ENCODE results near the gene CSRP1. TPM values are rescaled to one million over a fixed set of nuclear protein-coding genes. Genes with fewer than 3 reads are reported as not detected.
A peak's percentile ranks its signal among the peaks of the same experiment; 100 is the strongest.

The CSRP1 gene
- total RNA-seq, 1 donor from 2014 or later = 317 TPM

DNA sequence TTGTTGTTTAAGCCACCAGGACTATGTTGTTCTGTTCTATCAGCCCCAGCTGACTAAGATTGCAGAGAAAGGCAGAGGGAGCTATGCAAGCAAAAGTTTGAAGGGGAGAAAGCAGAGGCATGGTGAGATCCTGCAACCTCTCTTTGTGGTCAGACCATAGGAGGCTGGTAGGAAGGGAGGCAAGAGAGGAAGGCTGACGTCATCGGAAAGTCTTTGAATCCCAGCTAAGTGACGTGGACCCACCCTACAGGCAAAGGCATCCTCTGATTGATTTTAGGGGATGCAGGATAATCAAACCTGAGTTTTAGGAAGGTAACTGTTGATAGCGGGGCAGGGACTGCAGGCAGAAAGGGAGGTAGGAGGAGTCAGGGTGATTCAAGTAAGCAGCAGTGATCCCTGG is 62.1 kb downstream of the CSRP1 start:
- H3K9me3 ChIP-seq (ENCODE audit: insufficient read depth, low read depth, low read length) = no peaks in the 10 kb centered on the region
- H3K27ac Mint-ChIP-seq (ENCODE audit: unreplicated experiment) = peak overlapping the region; percentile 76
- peak overlapping the region; percentile 15 for H3K4me2 ChIP-seq (ENCODE audit: low read length)
- peaks cover 29% of the 10 kb centered on the region for H3K4me1 Mint-ChIP-seq (ENCODE audit: low read depth, unreplicated experiment)
- DNase-seq (ENCODE audit: low read depth) (peak; percentile 52), FAIRE-seq (no peak)
- peaks cover 19% of the 10 kb centered on the region for H3K4me1 ChIP-seq (ENCODE audit: insufficient read depth, low read length)
- H4K20me1 ChIP-seq (ENCODE audit: insufficient read depth, low read length) = no peaks in the 10 kb centered on the region
- H3K9me3 Mint-ChIP-seq (ENCODE audit: unreplicated experiment) = no peaks in the 10 kb centered on the region
- H3K36me3 Mint-ChIP-seq (ENCODE audit: low read depth, unreplicated experiment) = no peaks in the 10 kb centered on the region
- no peak overlapping the region for H2AFZ ChIP-seq (ENCODE audit: low read depth, low read length)
- H3K4me3 ChIP-seq (ENCODE audit: insufficient read depth, low read depth, low read length) = no peak overlapping the region
- H3K27me3 ChIP-seq (ENCODE audit: insufficient read depth, low read length) = no peaks in the 10 kb centered on the region
- H3K4me3 Mint-ChIP-seq (ENCODE audit: unreplicated experiment) = peak overlapping the region; percentile 24
- no peaks in the 10 kb centered on the region for H3K36me3 ChIP-seq (ENCODE audit: insufficient read depth, low read length)
- no peak overlapping the region for H3K9ac ChIP-seq (ENCODE audit: low read length)
- H3K27ac ChIP-seq (ENCODE audit: low read depth, low read length) = no peak overlapping the region
- no peaks in the 10 kb centered on the region for H3K79me2 ChIP-seq (ENCODE audit: insufficient read depth, low read length)
- H3K27me3 Mint-ChIP-seq (ENCODE audit: low read depth, unreplicated experiment) = no peaks in the 10 kb centered on the region
- TF ChIP-seq EZH2 (IDR thresholded peaks at IDR 0.05; ENCODE audit: insufficient read depth, low read length) = no peak
- TF ChIP-seq, protein P1, sequence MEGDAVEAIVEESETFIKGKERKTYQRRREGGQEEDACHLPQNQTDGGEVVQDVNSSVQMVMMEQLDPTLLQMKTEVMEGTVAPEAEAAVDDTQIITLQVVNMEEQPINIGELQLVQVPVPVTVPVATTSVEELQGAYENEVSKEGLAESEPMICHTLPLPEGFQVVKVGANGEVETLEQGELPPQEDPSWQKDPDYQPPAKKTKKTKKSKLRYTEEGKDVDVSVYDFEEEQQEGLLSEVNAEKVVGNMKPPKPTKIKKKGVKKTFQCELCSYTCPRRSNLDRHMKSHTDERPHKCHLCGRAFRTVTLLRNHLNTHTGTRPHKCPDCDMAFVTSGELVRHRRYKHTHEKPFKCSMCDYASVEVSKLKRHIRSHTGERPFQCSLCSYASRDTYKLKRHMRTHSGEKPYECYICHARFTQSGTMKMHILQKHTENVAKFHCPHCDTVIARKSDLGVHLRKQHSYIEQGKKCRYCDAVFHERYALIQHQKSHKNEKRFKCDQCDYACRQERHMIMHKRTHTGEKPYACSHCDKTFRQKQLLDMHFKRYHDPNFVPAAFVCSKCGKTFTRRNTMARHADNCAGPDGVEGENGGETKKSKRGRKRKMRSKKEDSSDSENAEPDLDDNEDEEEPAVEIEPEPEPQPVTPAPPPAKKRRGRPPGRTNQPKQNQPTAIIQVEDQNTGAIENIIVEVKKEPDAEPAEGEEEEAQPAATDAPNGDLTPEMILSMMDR (IDR thresholded peaks at IDR 0.05; ENCODE audit: insufficient read depth, low read depth, low read length) = no peak

GRCh38 chr1:201443747-201444146 is 63.2 kb downstream of the CSRP1 start:
- no peaks in the 10 kb centered on the region for H3K9me3 Mint-ChIP-seq (ENCODE audit: unreplicated experiment)
- no peak for FAIRE-seq

DNA sequence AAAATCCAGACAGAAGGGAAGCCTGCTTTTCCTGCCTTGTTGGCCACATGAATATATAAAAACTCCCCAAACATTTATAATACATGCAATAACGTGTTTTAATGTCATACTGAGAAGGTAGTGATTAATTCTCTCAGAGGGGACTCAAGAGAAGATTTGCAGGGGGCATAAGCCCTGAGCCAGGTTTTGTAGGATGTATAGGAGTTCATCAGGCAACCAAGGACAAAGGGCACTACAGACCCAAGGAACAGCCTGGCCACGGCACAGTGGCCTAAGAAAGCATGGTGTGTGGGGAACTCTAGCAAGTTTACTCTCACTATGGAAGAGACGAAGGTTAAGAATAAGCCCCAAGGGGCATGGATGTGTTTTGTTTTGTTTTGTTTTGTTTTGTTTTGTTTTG is 70.0 kb downstream of the CSRP1 start:
- Histone ChIP-seq H3K4me1 (ENCODE audit: insufficient read depth, low read length) (peaks cover 4% of the 10 kb centered on the region), H3K27me3 (ENCODE audit: insufficient read depth, low read length) (no peaks in the 10 kb centered on the region), H3K36me3 (ENCODE audit: insufficient read depth, low read length) (no peaks in the 10 kb centered on the region), H3K4me2 (ENCODE audit: low read length) (no peak overlapping the region), H3K27ac (ENCODE audit: low read depth, low read length) (no peak overlapping the region), H3K9ac (ENCODE audit: low read length) (no peak overlapping the region), H4K20me1 (ENCODE audit: insufficient read depth, low read length) (no peaks in the 10 kb centered on the region), H3K79me2 (ENCODE audit: insufficient read depth, low read length) (no peaks in the 10 kb centered on the region), H3K4me3 (ENCODE audit: insufficient read depth, low read depth, low read length) (no peak overlapping the region), H2AFZ (ENCODE audit: low read depth, low read length) (no peak overlapping the region), H3K9me3 (ENCODE audit: insufficient read depth, low read depth, low read length) (no peaks in the 10 kb centered on the region)
- peaks cover 10% of the 10 kb centered on the region for H3K4me1 Mint-ChIP-seq (ENCODE audit: low read depth, unreplicated experiment)
- H3K9me3 Mint-ChIP-seq (ENCODE audit: unreplicated experiment) = no peaks in the 10 kb centered on the region
- DNase-seq (ENCODE audit: low read depth) (no peak), FAIRE-seq (no peak)
- no peaks in the 10 kb centered on the region for H3K27me3 Mint-ChIP-seq (ENCODE audit: low read depth, unreplicated experiment)
- no peaks in the 10 kb centered on the region for H3K36me3 Mint-ChIP-seq (ENCODE audit: low read depth, unreplicated experiment)
- H3K4me3 Mint-ChIP-seq (ENCODE audit: unreplicated experiment) = no peak overlapping the region
- H3K27ac Mint-ChIP-seq (ENCODE audit: unreplicated experiment) = no peak overlapping the region
- TF ChIP-seq, protein P1 (IDR thresholded peaks at IDR 0.05; ENCODE audit: insufficient read depth, low read depth, low read length) = no peak
- no peak for TF ChIP-seq EZH2 (IDR thresholded peaks at IDR 0.05; ENCODE audit: insufficient read depth, low read length)

More at GRCh38 chr1:201443747-201444146, 63.2 kb downstream of the CSRP1 start:
- Histone ChIP-seq H3K4me3 (ENCODE audit: insufficient read depth, low read depth, low read length) (no peak overlapping the region), H3K27ac (ENCODE audit: low read depth, low read length) (no peak overlapping the region), H3K4me2 (ENCODE audit: low read length) (no peak overlapping the region), H3K36me3 (ENCODE audit: insufficient read depth, low read length) (no peaks in the 10 kb centered on the region), H3K79me2 (ENCODE audit: insufficient read depth, low read length) (no peaks in the 10 kb centered on the region), H4K20me1 (ENCODE audit: insufficient read depth, low read length) (no peaks in the 10 kb centered on the region), H3K9ac (ENCODE audit: low read length) (no peak overlapping the region), H2AFZ (ENCODE audit: low read depth, low read length) (no peak overlapping the region), H3K4me1 (ENCODE audit: insufficient read depth, low read length) (peaks cover 18% of the 10 kb centered on the region), H3K27me3 (ENCODE audit: insufficient read depth, low read length) (no peaks in the 10 kb centered on the region), H3K9me3 (ENCODE audit: insufficient read depth, low read depth, low read length) (no peaks in the 10 kb centered on the region)
- Mint-ChIP-seq H3K36me3 (ENCODE audit: low read depth, unreplicated experiment) (no peaks in the 10 kb centered on the region), H3K4me1 (ENCODE audit: low read depth, unreplicated experiment) (peaks cover 22% of the 10 kb centered on the region), H3K4me3 (ENCODE audit: unreplicated experiment) (no peak overlapping the region), H3K27ac (ENCODE audit: unreplicated experiment) (no peak overlapping the region), H3K27me3 (ENCODE audit: low read depth, unreplicated experiment) (no peaks in the 10 kb centered on the region)
- TF ChIP-seq EZH2 (IDR thresholded peaks at IDR 0.05; ENCODE audit: insufficient read depth, low read length) = no peak
- TF ChIP-seq, protein P1 (IDR thresholded peaks at IDR 0.05; ENCODE audit: insufficient read depth, low read depth, low read length) = no peak
- DNase-seq (ENCODE audit: low read depth) = no peak

All from astrocyte (in vitro differentiated cells and primary cell).